ENCODE measurements around the gene CCNF. TPM values are rescaled to one million over a fixed set of nuclear protein-coding genes. Genes with fewer than 3 reads are reported as not detected.

The CCNF gene
- total RNA-seq, 4 donors from 2014 or later = 1.3 to 2.9 (median 2.5) TPM

DNA sequence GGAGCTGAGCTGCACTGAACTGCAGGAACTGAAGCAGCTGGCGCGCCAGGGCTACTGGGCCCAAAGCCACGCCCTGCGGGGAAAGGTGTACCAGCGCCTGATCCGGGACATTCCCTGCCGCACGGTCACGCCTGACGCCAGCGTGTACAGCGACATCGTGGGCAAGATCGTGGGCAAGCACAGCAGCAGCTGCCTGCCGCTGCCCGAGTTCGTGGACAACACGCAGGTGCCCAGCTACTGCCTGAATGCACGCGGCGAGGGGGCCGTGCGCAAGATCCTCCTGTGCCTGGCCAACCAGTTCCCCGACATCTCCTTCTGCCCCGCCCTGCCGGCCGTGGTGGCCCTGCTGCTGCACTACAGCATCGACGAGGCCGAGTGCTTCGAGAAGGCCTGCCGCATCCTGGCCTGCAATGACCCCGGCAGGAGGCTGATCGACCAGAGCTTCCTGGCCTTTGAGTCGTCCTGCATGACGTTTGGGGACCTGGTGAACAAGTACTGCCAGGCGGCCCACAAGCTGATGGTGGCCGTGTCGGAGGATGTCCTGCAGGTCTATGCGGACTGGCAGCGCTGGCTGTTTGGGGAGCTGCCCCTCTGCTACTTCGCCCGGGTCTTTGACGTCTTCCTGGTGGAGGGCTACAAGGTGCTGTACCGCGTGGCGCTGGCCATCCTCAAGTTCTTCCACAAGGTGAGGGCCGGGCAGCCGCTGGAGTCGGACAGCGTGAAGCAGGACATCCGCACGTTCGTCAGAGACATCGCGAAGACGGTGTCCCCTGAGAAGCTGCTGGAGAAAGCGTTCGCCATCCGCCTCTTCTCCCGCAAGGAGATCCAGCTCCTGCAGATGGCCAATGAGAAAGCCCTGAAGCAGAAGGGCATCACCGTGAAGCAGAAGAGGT lies 67.2 kb downstream of the CCNF start:
- no peak for DNase-seq (ENCODE audit: low spot score)
- ATAC-seq (ENCODE audit: low FRiP score) = no peak
- TF ChIP-seq, protein P1, sequence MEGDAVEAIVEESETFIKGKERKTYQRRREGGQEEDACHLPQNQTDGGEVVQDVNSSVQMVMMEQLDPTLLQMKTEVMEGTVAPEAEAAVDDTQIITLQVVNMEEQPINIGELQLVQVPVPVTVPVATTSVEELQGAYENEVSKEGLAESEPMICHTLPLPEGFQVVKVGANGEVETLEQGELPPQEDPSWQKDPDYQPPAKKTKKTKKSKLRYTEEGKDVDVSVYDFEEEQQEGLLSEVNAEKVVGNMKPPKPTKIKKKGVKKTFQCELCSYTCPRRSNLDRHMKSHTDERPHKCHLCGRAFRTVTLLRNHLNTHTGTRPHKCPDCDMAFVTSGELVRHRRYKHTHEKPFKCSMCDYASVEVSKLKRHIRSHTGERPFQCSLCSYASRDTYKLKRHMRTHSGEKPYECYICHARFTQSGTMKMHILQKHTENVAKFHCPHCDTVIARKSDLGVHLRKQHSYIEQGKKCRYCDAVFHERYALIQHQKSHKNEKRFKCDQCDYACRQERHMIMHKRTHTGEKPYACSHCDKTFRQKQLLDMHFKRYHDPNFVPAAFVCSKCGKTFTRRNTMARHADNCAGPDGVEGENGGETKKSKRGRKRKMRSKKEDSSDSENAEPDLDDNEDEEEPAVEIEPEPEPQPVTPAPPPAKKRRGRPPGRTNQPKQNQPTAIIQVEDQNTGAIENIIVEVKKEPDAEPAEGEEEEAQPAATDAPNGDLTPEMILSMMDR (IDR thresholded peaks at IDR 0.05) = no peak

DNA sequence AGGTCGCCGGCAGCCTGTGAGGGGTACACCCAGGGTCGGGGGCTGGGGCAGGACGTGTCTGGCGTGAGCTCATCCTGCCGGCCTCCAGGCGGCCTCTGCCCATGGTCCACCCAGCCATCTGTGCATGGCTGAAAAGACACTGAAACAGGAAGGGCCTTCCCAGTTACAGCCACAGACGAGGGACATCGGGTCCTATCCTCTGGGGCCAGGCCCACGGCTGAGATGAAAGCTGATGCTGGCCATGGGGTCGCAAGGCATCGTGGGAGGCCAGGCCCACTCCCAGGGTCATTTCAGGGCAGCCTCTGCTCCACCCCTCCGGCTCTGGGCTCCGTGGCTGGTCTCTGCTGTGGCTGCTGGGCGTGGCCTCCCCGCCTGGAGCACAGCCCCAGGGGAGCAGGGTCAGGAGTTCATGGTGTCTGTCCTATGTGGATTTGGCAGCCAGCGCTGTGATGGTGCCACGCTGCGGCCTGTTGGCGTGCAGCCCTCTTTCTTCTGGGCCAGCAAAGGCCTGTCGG lies 67.9 kb downstream of the CCNF start:
- no peak for ATAC-seq (ENCODE audit: low FRiP score)
- TF ChIP-seq, protein P1 (IDR thresholded peaks at IDR 0.05) = no peak

DNA sequence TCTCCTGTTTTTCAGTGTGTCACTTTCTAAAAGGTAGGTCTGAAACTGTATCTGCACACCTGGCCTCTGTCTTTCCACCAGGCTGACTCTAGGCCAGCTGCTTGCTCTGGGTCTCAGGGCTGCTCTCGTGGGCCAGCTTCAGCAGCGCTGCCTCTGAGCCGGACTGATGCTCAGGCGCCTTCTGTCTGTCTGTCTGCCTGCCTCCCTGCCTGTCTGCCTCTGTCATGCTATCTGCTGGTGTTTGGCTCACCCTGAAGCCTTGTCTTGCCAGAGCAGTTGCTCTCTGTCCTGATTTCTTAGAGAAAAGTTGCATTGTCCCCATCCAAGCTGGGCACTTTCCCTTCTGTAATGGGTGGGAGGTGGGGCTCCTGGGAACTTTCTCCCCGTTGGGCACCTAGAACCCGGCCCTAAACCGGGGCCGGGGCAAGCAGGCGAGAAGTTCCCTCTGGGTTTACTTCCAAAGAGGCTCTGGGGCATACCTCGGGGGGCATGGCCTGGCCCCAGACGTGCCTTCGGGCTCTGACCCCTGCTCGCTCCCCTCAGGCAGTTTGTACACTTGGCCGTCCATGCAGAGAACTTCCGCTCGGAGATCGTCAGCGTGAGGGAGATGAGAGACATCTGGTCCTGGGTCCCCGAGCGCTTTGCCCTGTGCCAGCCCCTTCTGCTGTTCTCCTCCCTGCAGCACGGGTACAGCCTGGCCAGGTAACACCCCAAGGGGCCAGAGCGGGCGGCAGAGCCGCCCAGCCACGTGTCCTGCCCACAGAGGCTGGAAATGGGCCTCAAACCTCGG lies 68.6 kb downstream of the CCNF start:
- TF ChIP-seq, protein P1 (IDR thresholded peaks at IDR 0.05) = no peak
- no peak for ATAC-seq (ENCODE audit: low FRiP score)
- DNase-seq (ENCODE audit: low spot score) = no peak

More for the DNA sequence above, 67.9 kb downstream of the CCNF start:
- no peak for DNase-seq (ENCODE audit: low spot score)

DNA sequence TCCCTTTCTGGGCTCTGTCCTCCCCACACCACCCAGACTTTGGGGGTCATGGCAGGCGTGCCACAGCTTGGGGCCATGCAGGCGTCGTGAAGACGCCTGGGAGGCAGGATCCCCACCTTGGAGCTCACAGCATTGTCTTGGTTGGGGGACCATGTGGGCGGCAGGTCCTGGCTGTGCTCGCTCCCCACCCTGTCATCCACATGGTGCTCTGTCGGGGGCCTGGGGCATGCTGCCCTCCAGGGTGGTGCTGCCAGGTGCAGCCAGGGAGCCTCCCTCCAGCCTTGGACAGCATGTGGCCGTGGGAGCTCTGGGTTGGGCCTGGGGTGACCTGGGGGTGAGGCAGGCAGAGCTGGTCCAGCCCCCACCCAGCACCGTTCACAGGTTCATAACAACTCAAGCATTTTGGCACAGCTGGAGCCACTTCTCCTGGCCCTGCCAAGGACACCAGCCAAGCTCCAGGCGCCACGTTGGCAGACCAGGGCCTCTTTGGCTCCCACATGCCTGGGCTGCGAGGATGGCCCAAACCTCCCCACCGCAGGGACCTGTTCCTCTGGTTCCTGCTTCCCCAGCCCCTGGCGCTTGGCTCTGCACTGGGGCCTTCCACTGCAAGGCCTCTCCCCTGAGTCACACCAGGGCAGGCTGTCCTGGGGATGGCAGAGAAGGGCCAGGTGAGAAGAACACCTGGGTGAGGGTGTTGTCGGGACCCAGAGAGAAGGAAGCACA lies 69.4 kb downstream of the CCNF start:
- ATAC-seq (ENCODE audit: low FRiP score) (no peak), DNase-seq (ENCODE audit: low spot score) (no peak)
- TF ChIP-seq, protein P1 (IDR thresholded peaks at IDR 0.05) = no peak

DNA sequence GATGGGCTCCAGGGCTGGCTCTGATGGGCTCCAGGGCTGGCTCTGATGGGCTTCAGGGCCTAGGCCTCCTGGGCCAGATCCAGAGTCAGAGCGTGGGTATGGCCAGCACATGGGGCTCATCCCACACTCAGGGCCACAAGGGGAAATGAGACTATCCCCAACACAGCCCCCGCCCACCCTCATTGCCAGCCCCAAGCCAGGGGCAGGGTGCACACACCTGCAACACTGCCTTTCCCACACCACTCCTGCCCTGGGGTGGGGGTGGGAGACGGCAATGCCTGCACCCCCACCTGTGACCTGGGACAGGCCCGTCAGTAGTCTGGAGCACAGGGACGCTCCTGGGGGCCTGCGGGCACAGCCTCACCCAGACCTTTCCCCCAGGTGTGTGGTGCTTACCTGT lies 70.2 kb downstream of the CCNF start:
- ATAC-seq (ENCODE audit: low FRiP score) = no peak
- no peak for DNase-seq (ENCODE audit: low spot score)
- TF ChIP-seq, protein P1 (IDR thresholded peaks at IDR 0.05) = no peak

DNA sequence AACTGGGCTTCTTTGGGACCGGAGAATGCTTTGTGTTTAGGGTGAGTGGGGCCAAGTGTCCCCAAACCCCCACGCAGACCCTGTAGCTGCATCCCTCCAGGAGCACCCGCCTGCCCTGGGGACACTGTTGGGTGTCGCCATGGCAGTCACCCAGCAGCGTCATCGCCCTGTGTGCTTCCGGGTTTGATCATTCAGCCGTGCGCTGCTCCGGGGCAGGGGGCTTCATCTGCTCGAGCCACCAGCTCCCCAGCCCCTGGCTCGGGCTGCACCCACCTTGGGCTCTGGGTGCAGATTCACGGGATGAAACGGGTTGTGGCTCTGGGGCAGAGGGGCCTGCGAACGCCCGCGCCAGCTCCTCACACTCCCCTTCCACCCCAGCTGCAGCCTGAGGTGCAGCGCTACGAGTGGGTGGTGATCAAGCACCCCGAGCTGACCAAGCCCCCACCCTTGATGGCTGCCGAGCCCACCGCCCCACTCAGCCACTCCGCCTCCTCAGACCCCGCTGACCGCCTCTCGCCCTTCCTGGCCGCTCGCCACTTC lies 70.7 kb downstream of the CCNF start:
- DNase-seq (ENCODE audit: low spot score) (no peak), ATAC-seq (ENCODE audit: low FRiP score) (no peak)
- TF ChIP-seq, protein P1 (IDR thresholded peaks at IDR 0.05) = no peak
